Hepatocyte (in vitro differentiated cells): Measurements from ENCODE around the gene COMMD2. TPM values are rescaled to one million over a fixed set of nuclear protein-coding genes. Genes with fewer than 3 reads are reported as not detected.

Source experiments
- DNase-seq: peaks from one replicate; pipeline ENCODE4 v3.0.0-alpha.2; 2016; ENCODE audit warnings: low spot score
- H2AFZ ChIP-seq: fragments of 200-600 bp; sonication (generic); 2 replicates; pipeline ENCODE4 v1.6.0; 2016; ENCODE audit warnings: antibody characterized with exemption, mild to moderate bottlenecking
- H3K27ac ChIP-seq: fragments of 200-600 bp; sonication (generic); 2 replicates; pipeline ENCODE4 v1.5.1; 2016; ENCODE audit warnings: mild to moderate bottlenecking
- H3K27me3 ChIP-seq: fragments of 200-600 bp; sonication (generic); 2 replicates; pipeline ENCODE4 v1.6.1; 2016
- H3K36me3 ChIP-seq: fragments of 200-600 bp; sonication (generic); replicated peaks from 2 replicates; pipeline ENCODE4 v1.5.1; 2016; ENCODE audit warnings: low read depth; ENCODE audit not compliant: insufficient read depth
- H3K4me1 ChIP-seq: fragments of 200-600 bp; sonication (generic); 2 replicates; pipeline ENCODE4 v1.5.1; 2016; ENCODE audit warnings: mild to moderate bottlenecking, moderate library complexity; ENCODE audit not compliant: insufficient read depth
- H3K4me2 ChIP-seq: fragments of 200-600 bp; sonication (generic); 2 replicates; pipeline ENCODE4 v1.6.0; 2016
- H3K4me3 ChIP-seq: fragments of 200-600 bp; sonication (generic); 2 replicates; pipeline ENCODE4 v1.5.1; 2016; ENCODE audit warnings: mild to moderate bottlenecking
- H3K79me2 ChIP-seq: fragments of 200-600 bp; sonication (generic); 2 replicates; pipeline ENCODE4 v1.6.0; 2017; ENCODE audit warnings: mild to moderate bottlenecking
- H3K9me2 ChIP-seq: fragments of 200-600 bp; sonication (generic); replicated peaks from 2 replicates; pipeline ENCODE4 v1.6.0; 2017; ENCODE audit warnings: mild to moderate bottlenecking; ENCODE audit not compliant: insufficient read depth
- H3K9me3 ChIP-seq: fragments of 200-600 bp; sonication (generic); 2 replicates; pipeline ENCODE4 v1.5.1; 2016; ENCODE audit warnings: low read depth, mild to moderate bottlenecking
- H4K20me1 ChIP-seq: fragments of 200-600 bp; sonication (generic); 2 replicates; pipeline ENCODE4 v1.6.0; 2016; ENCODE audit warnings: mild to moderate bottlenecking; ENCODE audit not compliant: insufficient read depth, poor library complexity, severe bottlenecking
- EZH2 ChIP-seq: fragments of 200-600 bp; sonication (generic); IDR thresholded peaks from 2 replicates; pipeline ENCODE4 v1.6.1; 2016; ENCODE audit warnings: antibody characterized with exemption, mild to moderate bottlenecking, borderline replicate concordance
- EZH2phosphoT487 ChIP-seq: fragments of 200-600 bp; sonication (generic); IDR thresholded peaks from one replicate; pipeline ENCODE4 v1.6.1; 2018; ENCODE audit warnings: antibody characterized with exemption, mild to moderate bottlenecking, low read depth, moderate library complexity; ENCODE audit not compliant: unreplicated experiment, severe bottlenecking
- WGBS: methylation state at CpG from one replicate; pipeline ENCODE4 v1.1.6; 2016; ENCODE audit warnings: low lambda C conversion rate; ENCODE audit errors: missing lambda C conversion rate; 5-methylcytosine and 5-hydroxymethylcytosine counted together
- polyA plus RNA-seq: library from polyadenylated mRNA; unstranded; fragments of >200 nt; fragmentation: Nextera tagmentation; extraction: Ambion mirVana; gene quantifications from 2 replicates; pipeline ENCODE4 v1.2.1, GENCODE V29; 2016
- total RNA-seq: library from RNA; depleted of rRNA; stranded (reverse); fragments of >200 nt; gene quantifications from 2 replicates; pipeline ENCODE4 v1.2.3, GENCODE V29; 2014
- TF ChIP-seq, protein P1 (sequence below): fragments of 200-600 bp; sonication (generic); IDR thresholded peaks from 2 replicates; pipeline ENCODE4 v1.5.1; 2016; ENCODE audit warnings: antibody characterized with exemption, mild to moderate bottlenecking; ENCODE audit not compliant: poor library complexity

The COMMD2 gene
- total and polyA plus RNA-seq, 2 experiments from 2014 or later: 39.7 to 46.6 TPM

DNA sequence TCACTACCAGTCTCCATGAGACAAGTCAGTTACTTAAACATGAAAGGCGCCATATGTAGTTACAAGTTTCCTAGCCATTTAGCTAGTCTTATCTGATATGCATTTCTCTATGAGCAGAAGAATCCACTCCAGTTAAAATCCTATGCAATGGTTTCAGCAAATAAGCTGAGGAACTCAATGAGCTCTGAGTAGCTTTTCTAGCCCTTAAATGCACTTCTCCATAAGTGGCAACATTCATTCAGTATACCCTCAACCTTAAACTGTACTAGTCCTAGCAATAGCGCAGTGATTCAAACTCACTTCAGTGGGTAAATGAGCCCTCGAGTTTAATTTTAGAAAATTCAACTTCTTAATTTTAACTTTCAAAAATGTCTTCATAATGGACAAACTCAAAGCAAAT is 7.7 kb downstream of the COMMD2 start:
- 91% methylated on average over 3 of the region's 3 CpGs for WGBS
- Histone ChIP-seq H3K36me3 (no peaks in the 10 kb centered on the region), H2AFZ (no peak overlapping the region), H3K4me3 (no peak overlapping the region), H3K9me2 (no peaks in the 10 kb centered on the region), H3K27me3 (no peaks in the 10 kb centered on the region), H3K4me1 (no peaks in the 10 kb centered on the region), H3K4me2 (no peak overlapping the region), H3K27ac (no peak overlapping the region), H3K9me3 (no peaks in the 10 kb centered on the region), H3K79me2 (no peaks in the 10 kb centered on the region), H4K20me1 (no peaks in the 10 kb centered on the region)
- DNase-seq: no peak
- TF ChIP-seq EZH2: no peak

DNA sequence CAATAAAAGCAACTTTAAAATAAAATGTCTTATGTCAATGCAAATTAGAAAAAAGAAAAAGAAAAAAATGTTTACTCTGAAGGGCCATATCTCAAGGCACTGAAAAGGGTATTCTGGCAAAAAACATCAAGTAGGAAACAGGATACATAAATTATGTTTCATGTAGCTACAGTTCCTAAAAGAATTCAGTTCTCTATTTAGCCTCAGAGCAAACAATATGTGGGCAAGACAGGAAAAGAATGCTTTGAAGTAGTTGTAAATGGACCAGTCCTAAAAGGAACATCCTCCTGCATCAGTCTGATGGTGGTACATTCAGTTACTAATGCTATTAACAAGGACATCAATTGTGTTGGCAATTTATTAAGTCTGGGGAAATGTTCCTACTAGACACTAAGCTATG is 8.1 kb downstream of the COMMD2 start:
- Histone ChIP-seq H3K27me3 (no peaks in the 10 kb centered on the region), H3K4me1 (no peaks in the 10 kb centered on the region), H3K79me2 (no peaks in the 10 kb centered on the region), H3K4me3 (no peak overlapping the region), H4K20me1 (no peaks in the 10 kb centered on the region), H3K36me3 (no peaks in the 10 kb centered on the region), H2AFZ (no peak overlapping the region), H3K9me2 (no peaks in the 10 kb centered on the region), H3K9me3 (no peaks in the 10 kb centered on the region), H3K4me2 (no peak overlapping the region), H3K27ac (no peak overlapping the region)
- TF ChIP-seq EZH2phosphoT487: no peak
- TF ChIP-seq EZH2: no peak
- TF ChIP-seq, protein P1, sequence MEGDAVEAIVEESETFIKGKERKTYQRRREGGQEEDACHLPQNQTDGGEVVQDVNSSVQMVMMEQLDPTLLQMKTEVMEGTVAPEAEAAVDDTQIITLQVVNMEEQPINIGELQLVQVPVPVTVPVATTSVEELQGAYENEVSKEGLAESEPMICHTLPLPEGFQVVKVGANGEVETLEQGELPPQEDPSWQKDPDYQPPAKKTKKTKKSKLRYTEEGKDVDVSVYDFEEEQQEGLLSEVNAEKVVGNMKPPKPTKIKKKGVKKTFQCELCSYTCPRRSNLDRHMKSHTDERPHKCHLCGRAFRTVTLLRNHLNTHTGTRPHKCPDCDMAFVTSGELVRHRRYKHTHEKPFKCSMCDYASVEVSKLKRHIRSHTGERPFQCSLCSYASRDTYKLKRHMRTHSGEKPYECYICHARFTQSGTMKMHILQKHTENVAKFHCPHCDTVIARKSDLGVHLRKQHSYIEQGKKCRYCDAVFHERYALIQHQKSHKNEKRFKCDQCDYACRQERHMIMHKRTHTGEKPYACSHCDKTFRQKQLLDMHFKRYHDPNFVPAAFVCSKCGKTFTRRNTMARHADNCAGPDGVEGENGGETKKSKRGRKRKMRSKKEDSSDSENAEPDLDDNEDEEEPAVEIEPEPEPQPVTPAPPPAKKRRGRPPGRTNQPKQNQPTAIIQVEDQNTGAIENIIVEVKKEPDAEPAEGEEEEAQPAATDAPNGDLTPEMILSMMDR: no peak
- DNase-seq: no peak

DNA sequence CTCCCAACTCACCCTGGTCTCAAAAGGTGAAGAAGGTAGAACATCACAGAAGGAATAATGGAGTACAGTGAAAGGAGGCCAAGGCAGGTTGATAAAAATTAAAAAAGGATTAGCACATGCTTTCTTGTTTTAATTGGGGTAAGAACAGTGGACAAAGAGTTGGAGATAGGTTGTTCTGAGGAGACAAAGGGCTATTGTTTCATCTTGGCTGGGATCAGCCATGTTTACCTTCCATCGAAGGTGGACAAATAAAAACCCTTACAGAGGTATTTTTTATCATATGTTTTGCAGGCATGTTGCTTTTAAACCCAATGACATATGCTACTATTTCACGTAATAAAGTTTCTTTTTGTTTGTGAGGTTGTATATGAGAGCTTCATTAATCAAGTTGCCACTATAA is 12.9 kb downstream of the COMMD2 start:
- Histone ChIP-seq H3K4me3 (no peak overlapping the region), H3K4me1 (no peaks in the 10 kb centered on the region), H3K9me3 (no peaks in the 10 kb centered on the region), H2AFZ (no peak overlapping the region), H3K27me3 (no peaks in the 10 kb centered on the region), H3K27ac (no peak overlapping the region), H3K36me3 (no peaks in the 10 kb centered on the region), H3K4me2 (no peak overlapping the region), H3K79me2 (no peaks in the 10 kb centered on the region), H3K9me2 (no peaks in the 10 kb centered on the region), H4K20me1 (no peaks in the 10 kb centered on the region)
- 72% methylated on average over 2 of the region's 2 CpGs for WGBS
- no peak for DNase-seq
- TF ChIP-seq EZH2phosphoT487: no peak

DNA sequence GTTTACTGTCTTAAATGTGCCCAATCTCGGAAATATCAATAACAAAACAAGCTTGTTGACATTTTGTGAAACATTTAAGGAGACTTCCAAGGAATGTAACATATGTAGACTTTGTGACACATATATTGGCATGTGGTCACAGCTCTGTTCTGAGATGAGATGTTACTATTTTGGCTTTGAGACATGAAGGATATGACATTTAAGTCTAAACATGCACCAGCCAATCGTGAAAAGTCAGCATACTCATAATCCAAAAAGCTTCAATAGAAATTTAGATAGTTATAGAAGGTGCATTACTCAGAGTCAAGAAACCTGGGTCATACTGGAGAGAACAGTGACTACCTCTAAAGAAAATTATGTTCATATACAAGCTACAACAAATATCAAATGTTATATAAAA is 13.4 kb downstream of the COMMD2 start:
- H2AFZ ChIP-seq: no peak overlapping the region
- TF ChIP-seq EZH2phosphoT487 (no peak), EZH2 (no peak)
- TF ChIP-seq, protein P1: no peak
- no peak overlapping the region for H3K27ac ChIP-seq
- H3K4me2 ChIP-seq: no peak overlapping the region
- H3K27me3 ChIP-seq: no peaks in the 10 kb centered on the region
- no peaks in the 10 kb centered on the region for H3K4me1 ChIP-seq
- H3K4me3 ChIP-seq: no peak overlapping the region
- no peaks in the 10 kb centered on the region for H3K9me2 ChIP-seq
- no peak for DNase-seq
- WGBS: 98% methylated on average over 2 of the region's 2 CpGs
- no peaks in the 10 kb centered on the region for H3K36me3 ChIP-seq
- no peaks in the 10 kb centered on the region for H3K9me3 ChIP-seq
- H4K20me1 ChIP-seq: no peaks in the 10 kb centered on the region
- no peaks in the 10 kb centered on the region for H3K79me2 ChIP-seq

DNA sequence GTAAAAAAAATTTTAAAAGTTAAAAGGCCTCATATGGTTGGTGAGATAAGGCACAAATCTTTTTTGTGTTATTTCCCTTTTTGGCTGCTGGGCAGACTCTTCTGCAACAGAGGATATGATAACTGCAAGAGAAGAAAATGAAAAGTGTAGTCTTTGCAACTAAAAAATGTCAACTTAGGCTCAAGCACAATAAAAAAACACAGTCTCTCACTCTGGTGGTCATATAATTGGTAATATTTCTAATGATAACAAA is 15.4 kb downstream of the COMMD2 start:
- Histone ChIP-seq H3K27me3 (no peaks in the 10 kb centered on the region), H3K4me1 (no peaks in the 10 kb centered on the region), H3K9me3 (no peaks in the 10 kb centered on the region), H3K79me2 (no peaks in the 10 kb centered on the region), H3K4me3 (no peak overlapping the region), H3K36me3 (no peaks in the 10 kb centered on the region), H3K27ac (no peak overlapping the region), H2AFZ (no peak overlapping the region), H3K4me2 (no peak overlapping the region), H4K20me1 (no peaks in the 10 kb centered on the region), H3K9me2 (no peaks in the 10 kb centered on the region)
- no peak for DNase-seq
- no peak for TF ChIP-seq EZH2phosphoT487
- TF ChIP-seq, protein P1: no peak
- TF ChIP-seq EZH2: no peak
